Sigmoid colon (tissue), 4 donors: ENCODE data around the gene FLVCR2.

Experiments
- CTCF ChIP-seq, 4 experiments: fragments of 450-650 bp in 3 of 4; fragments of 200-600 bp in 1 of 4; IDR thresholded peaks; one replicate each; pipeline ENCODE4 v1.5.1; 2016 to 2019; ENCODE audit warnings: antibody characterized with exemption in 4 of 4, mild to moderate bottlenecking in 3 of 4, moderate library complexity in 2 of 4
- POLR2A ChIP-seq, 2 donors: fragments of 450-650 bp; IDR thresholded peaks; one replicate each; pipeline ENCODE4 v1.6.1; 2016; ENCODE audit warnings: antibody characterized with exemption in 2 of 2, mild to moderate bottlenecking in 2 of 2, moderate library complexity in 2 of 2
- POLR2AphosphoS5 ChIP-seq, 4 donors: sonication (generic); formaldehyde crosslinking; IDR thresholded peaks; one replicate each; pipeline ENCODE4 v1.6.1; 2017; ENCODE audit warnings: antibody characterized with exemption in 4 of 4

GRCh38 chr14:75615200-75615599 is 36.8 kb downstream of the FLVCR2 start:
- TF ChIP-seq CTCF (IDR thresholded peaks at IDR 0.05) (no peak), POLR2AphosphoS5 (IDR thresholded peaks at IDR 0.05) (peak in 1 of 4 donors; percentile 20), POLR2A (IDR thresholded peaks at IDR 0.05) (no peak)
